Mesodermal cell (in vitro differentiated cells): ENCODE measurements around the gene KCNAB3.

ENCODE experiments used
- H3K27ac ChIP-seq: 2 replicates; pipeline ENCODE4 v1.7.0; 2013; ENCODE audit warnings: mild to moderate bottlenecking, low read depth, low read length, moderate library complexity; ENCODE audit not compliant: severe bottlenecking
- H3K36me3 ChIP-seq: 2 replicates; pipeline ENCODE4 v1.7.1; 2013; ENCODE audit warnings: mild to moderate bottlenecking, low read length, moderate library complexity; ENCODE audit not compliant: control insufficient read depth, insufficient read depth
- H3K4me1 ChIP-seq: one replicate; pipeline ENCODE4 v1.7.1; 2013; ENCODE audit warnings: mild to moderate bottlenecking, low read length; ENCODE audit not compliant: insufficient read depth, control insufficient read depth, poor library complexity, severe bottlenecking
- H3K4me3 ChIP-seq: 2 replicates; pipeline ENCODE4 v1.7.0; 2013; ENCODE audit warnings: low read length, control low read depth, mild to moderate bottlenecking; ENCODE audit not compliant: insufficient read depth, poor library complexity, severe bottlenecking; ENCODE audit errors: extremely low read depth
- H3K9me3 ChIP-seq: 2 replicates; pipeline ENCODE4 v1.7.1; 2013; ENCODE audit warnings: mild to moderate bottlenecking, low read length, moderate library complexity; ENCODE audit not compliant: control insufficient read depth
- WGBS, 2 experiments: methylation state at CpG; one replicate each; pipeline ENCODE4 v1.1.5; 2013; ENCODE audit warnings: missing lambda C conversion rate in 2 of 2; ENCODE audit not compliant: insufficient coverage in 2 of 2; 5-methylcytosine and 5-hydroxymethylcytosine counted together

Gene KCNAB3

GRCh38 chr17:7916808-7917207 lies 12.8 kb downstream of the KCNAB3 start:
- Histone ChIP-seq H3K4me1 (peaks cover 13% of the 10 kb centered on the region), H3K9me3 (no peaks in the 10 kb centered on the region), H3K27ac (peak overlapping the region; percentile 66), H3K4me3 (peak overlapping the region; percentile 52), H3K36me3 (peaks cover 5% of the 10 kb centered on the region)
- WGBS, 2 experiments: 78 to 82% methylated on average over 2 of the region's 2 CpGs

- Histone ChIP-seq H3K4me3 (peak overlapping the region; percentile 52), H3K4me1 (peaks cover 13% of the 10 kb centered on the region), H3K27ac (peak overlapping the region; percentile 66), H3K36me3 (peaks cover 10% of the 10 kb centered on the region), H3K9me3 (no peaks in the 10 kb centered on the region)
- 58 to 59% methylated on average over 12 to 15 of the region's 15 CpGs for WGBS, 2 experiments
Measured at GRCh38 chr17:7916385-7916682, 13.3 kb downstream of the KCNAB3 start.

DNA sequence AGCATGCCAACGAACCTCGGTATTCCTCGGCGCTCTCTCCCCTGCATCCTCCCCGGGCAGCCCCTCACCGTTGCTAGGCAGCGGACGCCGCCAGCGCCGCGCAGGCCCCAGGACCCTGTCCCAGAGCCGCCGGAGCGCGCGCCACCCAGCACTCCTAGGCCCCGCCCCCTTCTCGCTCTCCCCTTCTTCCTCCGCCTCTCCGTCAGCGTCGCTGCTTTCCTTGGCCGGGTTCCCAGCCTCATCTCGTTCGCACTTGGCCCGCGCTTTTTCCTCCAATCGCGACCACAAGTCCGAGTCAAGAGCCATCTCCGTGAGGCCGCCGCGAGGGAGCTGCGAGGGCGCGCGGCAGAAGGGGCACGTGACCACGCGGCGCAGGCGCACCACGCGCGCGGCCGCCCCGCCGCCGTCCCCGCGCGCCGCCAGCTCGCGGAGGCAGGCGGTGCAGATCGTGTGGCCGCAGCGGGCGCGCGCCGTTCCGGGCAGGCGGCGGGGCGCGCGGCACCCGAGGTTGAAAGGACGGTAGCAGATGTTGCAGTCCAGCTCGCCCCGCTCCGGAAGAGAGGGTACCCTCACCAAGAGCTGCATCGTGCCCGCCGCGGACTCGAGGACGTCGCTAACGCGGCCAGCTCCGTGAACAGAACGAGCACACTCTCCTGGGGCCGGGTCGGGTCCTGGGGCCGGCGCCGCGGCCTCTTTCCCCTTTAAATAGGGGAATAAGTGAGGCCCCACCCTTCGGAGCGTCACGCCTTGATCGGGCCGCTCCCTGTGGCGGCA lies 13.9 kb downstream of the KCNAB3 start, which contains the start of gene RNF227:
Gene RNF227, minus strand, starts transcription at position 679 of the 774 bp plus-strand sequence. Its CDS starts 94 bp downstream, at position 585.
- peaks cover 13% of the 10 kb centered on the region for H3K36me3 ChIP-seq
- 1% methylated on average over 90 to 95 of the region's 100 CpGs for WGBS, 2 experiments

GRCh38 chr17:7915179-7915610 lies 14.5 kb downstream of the KCNAB3 start:
- 11 to 26% methylated on average over 5 to 10 of the region's 15 CpGs for WGBS, 2 experiments
- peaks cover 13% of the 10 kb centered on the region for H3K4me1 ChIP-seq
- peaks cover 19% of the 10 kb centered on the region for H3K36me3 ChIP-seq
- peak overlapping the region; percentile 84 for H3K27ac ChIP-seq
- peak overlapping the region; percentile 52 for H3K4me3 ChIP-seq
- no peaks in the 10 kb centered on the region for H3K9me3 ChIP-seq

More for the DNA sequence above, 13.9 kb downstream of the KCNAB3 start, which contains the start of gene RNF227:
- Histone ChIP-seq H3K9me3 (no peaks in the 10 kb centered on the region), H3K4me1 (peaks cover 13% of the 10 kb centered on the region), H3K27ac (peak within 1 kb of the TSS; percentile 84), H3K4me3 (peak within 1 kb of the TSS; percentile 52)

GRCh38 chr17:7912927-7913524 lies 16.6 kb downstream of the KCNAB3 start:
- H3K4me3 ChIP-seq: no peak overlapping the region
- WGBS, 2 experiments: 61 to 63% methylated on average over 2 of the region's 3 CpGs
- H3K9me3 ChIP-seq: no peaks in the 10 kb centered on the region
- peaks cover 13% of the 10 kb centered on the region for H3K4me1 ChIP-seq
- peaks cover 40% of the 10 kb centered on the region for H3K36me3 ChIP-seq
- H3K27ac ChIP-seq: no peak overlapping the region

DNA sequence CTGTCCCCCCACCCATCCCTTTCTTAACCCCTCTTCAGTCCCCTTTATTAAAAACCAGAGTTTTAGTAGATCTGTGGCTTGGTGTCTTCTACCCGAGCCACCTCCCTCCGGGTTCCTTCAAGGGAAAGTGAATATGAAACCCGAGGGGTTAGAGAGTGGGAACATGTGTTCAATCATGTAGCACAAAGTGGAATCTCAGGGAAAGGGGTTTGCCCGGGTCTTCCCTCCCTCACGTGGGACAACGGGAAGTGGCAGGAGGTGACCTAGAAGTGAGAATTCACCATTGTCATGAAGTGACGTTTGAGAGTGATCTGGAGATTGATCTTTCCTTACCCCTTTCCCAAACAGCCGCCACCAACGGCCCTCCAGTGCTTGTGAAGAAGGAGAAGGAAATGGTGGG lies 18.5 kb downstream of the KCNAB3 start:
- Histone ChIP-seq H3K9me3 (no peaks in the 10 kb centered on the region), H3K4me3 (no peak overlapping the region), H3K4me1 (peaks cover 7% of the 10 kb centered on the region), H3K27ac (no peak overlapping the region), H3K36me3 (peaks cover 59% of the 10 kb centered on the region)
- 91 to 100% methylated on average over 5 of the region's 9 CpGs for WGBS, 2 experiments

DNA sequence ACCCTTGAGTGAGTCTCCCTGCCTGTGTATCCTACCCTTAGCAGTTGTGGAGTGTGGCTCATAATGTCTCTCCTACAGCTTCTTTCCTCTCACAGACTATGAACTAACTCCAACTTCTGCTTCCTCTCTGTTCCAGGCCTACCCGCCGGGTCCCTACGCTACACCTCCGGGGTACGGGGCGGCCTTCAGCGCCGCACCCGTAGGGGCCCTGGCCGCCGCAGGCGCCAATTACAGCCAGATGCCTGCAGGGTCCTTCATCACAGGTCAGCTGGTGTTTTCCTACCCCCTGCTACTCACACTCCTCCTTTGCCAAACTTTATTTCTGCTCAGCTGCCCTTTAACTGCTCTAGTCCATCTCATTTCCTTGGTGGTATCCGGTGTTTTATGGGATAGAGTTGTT lies 18.9 kb downstream of the KCNAB3 start:
- peaks cover 63% of the 10 kb centered on the region for H3K36me3 ChIP-seq
- no peak overlapping the region for H3K27ac ChIP-seq
- peaks cover 5% of the 10 kb centered on the region for H3K4me1 ChIP-seq
- no peaks in the 10 kb centered on the region for H3K9me3 ChIP-seq
- H3K4me3 ChIP-seq: no peak overlapping the region
- 89 to 98% methylated on average over 12 of the region's 13 CpGs for WGBS, 2 experiments

DNA sequence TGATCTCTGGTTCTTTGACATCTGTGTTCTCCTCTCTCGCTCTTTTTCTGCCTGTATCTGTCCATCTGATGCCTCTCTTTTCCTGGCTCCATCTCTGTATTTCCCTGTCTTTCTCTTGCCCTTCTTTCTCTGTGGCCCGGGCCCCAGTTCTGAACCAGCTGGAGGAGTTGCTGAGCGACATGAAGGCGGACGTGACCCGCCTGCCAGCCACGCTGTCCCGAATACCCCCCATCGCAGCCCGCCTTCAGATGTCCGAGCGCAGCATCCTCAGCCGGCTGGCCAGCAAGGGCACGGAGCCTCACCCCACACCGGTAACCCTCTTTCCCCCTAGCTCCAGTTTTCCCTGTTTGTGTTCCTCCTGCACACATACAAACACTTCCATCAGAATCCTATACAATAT lies 19.4 kb downstream of the KCNAB3 start:
- WGBS, 2 experiments: 95 to 99% methylated on average over 13 to 15 of the region's 15 CpGs
- Histone ChIP-seq H3K4me1 (peaks cover 5% of the 10 kb centered on the region), H3K4me3 (no peak overlapping the region), H3K27ac (no peak overlapping the region), H3K9me3 (no peaks in the 10 kb centered on the region), H3K36me3 (peaks cover 67% of the 10 kb centered on the region)

DNA sequence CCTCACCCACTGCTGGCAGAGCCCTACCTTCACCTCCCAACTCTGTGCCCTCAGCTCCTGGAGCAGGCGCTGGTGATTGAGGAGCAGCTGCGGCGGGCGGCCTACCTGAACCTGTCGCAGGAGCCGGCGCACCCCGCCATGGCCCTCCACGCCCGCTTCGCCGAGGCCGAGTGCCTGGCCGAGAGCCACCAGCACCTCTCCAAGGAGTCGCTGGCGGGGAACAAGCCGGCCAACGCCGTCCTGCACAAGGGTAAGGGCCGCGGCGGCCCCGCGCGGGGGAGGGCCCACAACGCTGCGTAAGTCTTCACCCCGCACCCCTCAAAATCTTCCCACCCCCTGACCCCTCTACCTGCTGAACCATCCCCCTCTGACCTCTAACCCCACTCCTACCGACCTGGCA lies 20.6 kb downstream of the KCNAB3 start:
- Histone ChIP-seq H3K4me3 (no peak overlapping the region), H3K4me1 (no peaks in the 10 kb centered on the region), H3K27ac (no peak overlapping the region), H3K36me3 (peaks cover 79% of the 10 kb centered on the region), H3K9me3 (no peaks in the 10 kb centered on the region)
- 95 to 98% methylated on average over 20 to 25 of the region's 29 CpGs for WGBS, 2 experiments

DNA sequence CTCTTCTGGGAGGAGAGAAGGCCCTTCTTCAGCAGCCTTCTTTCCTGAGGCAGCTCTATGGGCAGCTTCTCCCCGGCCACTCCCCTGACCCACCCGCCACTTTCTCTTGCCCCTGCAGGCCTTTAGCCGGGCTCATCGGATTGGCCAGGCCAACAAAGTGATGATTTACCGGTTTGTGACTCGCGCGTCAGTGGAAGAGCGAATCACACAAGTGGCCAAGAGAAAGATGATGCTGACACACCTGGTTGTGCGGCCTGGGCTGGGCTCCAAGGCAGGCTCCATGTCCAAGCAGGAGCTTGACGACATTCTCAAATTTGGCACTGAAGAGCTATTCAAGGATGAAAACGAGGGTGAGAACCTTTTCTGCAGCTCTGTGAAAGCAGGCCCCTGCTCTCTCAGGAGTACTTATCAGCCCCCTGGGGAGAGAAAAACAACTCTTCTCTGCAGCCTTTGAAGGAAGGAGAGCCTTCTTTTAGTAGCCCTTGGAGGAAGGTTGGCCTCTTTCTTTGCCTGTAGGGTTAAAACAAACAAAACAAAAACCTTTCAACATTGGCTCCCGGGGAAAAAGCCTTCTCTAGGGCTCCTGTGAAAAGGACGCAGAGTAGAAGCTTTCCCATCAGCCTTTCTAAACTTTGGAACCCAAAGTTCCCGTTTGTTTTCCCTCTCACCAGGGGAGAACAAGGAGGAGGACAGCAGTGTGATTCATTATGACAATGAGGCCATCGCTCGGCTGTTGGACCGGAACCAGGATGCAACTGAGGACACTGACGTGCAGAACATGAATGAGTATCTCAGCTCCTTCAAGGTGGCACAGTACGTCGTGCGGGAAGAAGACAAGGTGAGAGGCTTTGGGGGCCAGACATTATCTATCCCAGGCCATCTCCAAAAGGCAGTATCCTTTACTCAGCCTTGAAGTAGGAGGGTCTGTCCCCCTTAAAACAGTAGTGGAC lies 26.2 kb downstream of the KCNAB3 start:
- Histone ChIP-seq H3K9me3 (no peaks in the 10 kb centered on the region), H3K36me3 (peaks cover 99% of the 10 kb centered on the region), H3K4me3 (no peak overlapping the region), H3K4me1 (no peaks in the 10 kb centered on the region), H3K27ac (no peak overlapping the region)
- 77 to 84% methylated on average over 17 to 19 of the region's 22 CpGs for WGBS, 2 experiments
